GM12891 (cell line): ENCODE data around the gene SURF6.

Source experiments
- DNase-seq: peaks from one replicate; pipeline ENCODE4 v3.0.0; 2011; ENCODE audit warnings: low spot score; ENCODE audit not compliant: insufficient read length
- FAIRE-seq: peaks from 2 replicates; lab custom pipeline; 2011; peaks lifted over from hg19 to GRCh38; lab: Jason Lieb, UNC
- PAX5 ChIP-seq: IDR thresholded peaks from 2 replicates; pipeline ENCODE4 v1.6.1; 2011; ENCODE audit warnings: low read length, moderate library complexity, mild to moderate bottlenecking; ENCODE audit not compliant: insufficient read depth, severe bottlenecking
- POLR2A ChIP-seq: IDR thresholded peaks from 2 replicates; pipeline ENCODE4 v1.6.1; 2011; ENCODE audit warnings: low read depth, low read length, control low read depth
- POLR2AphosphoS5 ChIP-seq: IDR thresholded peaks from 2 replicates; pipeline ENCODE4 v1.6.1; 2011; ENCODE audit warnings: low read depth, low read length, control low read depth
- POU2F2 ChIP-seq: IDR thresholded peaks from 2 replicates; pipeline ENCODE4 v1.6.1; 2011; ENCODE audit warnings: low read depth, mild to moderate bottlenecking, control low read depth, low read length, moderate library complexity
- SPI1 ChIP-seq: IDR thresholded peaks from 2 replicates; pipeline ENCODE4 v1.6.1; 2011; ENCODE audit warnings: low read depth, low read length, control low read depth
- TAF1 ChIP-seq: IDR thresholded peaks from 2 replicates; pipeline ENCODE4 v1.6.1; 2011; ENCODE audit warnings: low read depth, low read length, control low read depth

SURF6 gene

GRCh38 chr9:133367778-133368177, 31.8 kb upstream of the SURF6 start:
- TF ChIP-seq POLR2A = no peak

GRCh38 chr9:133367221-133367620, 31.2 kb upstream of the SURF6 start:
- TF ChIP-seq POLR2A = no peak
- no peak for TF ChIP-seq POLR2AphosphoS5
- no peak for TF ChIP-seq TAF1
- no peak for TF ChIP-seq PAX5
- TF ChIP-seq POU2F2 = no peak
- no peak for TF ChIP-seq SPI1
- FAIRE-seq (no peak), DNase-seq (no peak)

More at GRCh38 chr9:133367778-133368177, 31.8 kb upstream of the SURF6 start:
- DNase-seq = no peak
- no peak for FAIRE-seq

GRCh38 chr9:133366435-133366834, 30.4 kb upstream of the SURF6 start:
- FAIRE-seq (no peak), DNase-seq (no peak)
- no peak for TF ChIP-seq PAX5
- TF ChIP-seq POLR2A = no peak
- TF ChIP-seq POLR2AphosphoS5 = no peak
- TF ChIP-seq TAF1 = no peak
- TF ChIP-seq POU2F2 = no peak
- TF ChIP-seq SPI1 = no peak

- TF ChIP-seq TAF1 (no peak), POLR2AphosphoS5 (peak; percentile 50; the same call in 1 of the 2 replicates)
- no peak for DNase-seq
- no peak for FAIRE-seq
Measured at GRCh38 chr9:133362359-133363044, 26.5 kb upstream of the SURF6 start.

- FAIRE-seq (no peak), DNase-seq (no peak)
- TF ChIP-seq POU2F2 (0 out of 2 replicates have a peak, but pooled peaks have one; percentile 6), POLR2A (peak; percentile 51), SPI1 (no peak)
Measured at GRCh38 chr9:133361507-133362092, 25.6 kb upstream of the SURF6 start.

- TF ChIP-seq POLR2A (no peak; the same call in 1 of the 2 replicates), SPI1 (no peak), TAF1 (no peak), PAX5 (no peak), POLR2AphosphoS5 (no peak), POU2F2 (0 out of 2 replicates have a peak, but pooled peaks have one; percentile 11)
- DNase-seq = no peak
- no peak for FAIRE-seq
Measured at GRCh38 chr9:133360400-133361393, 24.7 kb upstream of the SURF6 start.

GRCh38 chr9:133359399-133360175, 23.6 kb upstream of the SURF6 start:
- DNase-seq (no peak), FAIRE-seq (no peak)
- TF ChIP-seq POLR2AphosphoS5 (0 out of 2 replicates have a peak, but pooled peaks have one; percentile 10), POLR2A (no peak)

- FAIRE-seq (peak; percentile 55), DNase-seq (no peak)
- TF ChIP-seq TAF1 (no peak), PAX5 (no peak), SPI1 (no peak), POLR2AphosphoS5 (no peak), POLR2A (no peak), POU2F2 (no peak)
Measured at GRCh38 chr9:133357656-133358055, 21.7 kb upstream of the SURF6 start.

- TF ChIP-seq POLR2A (no peak; the same call in none of the 2 replicates), PAX5 (peak; percentile 10), TAF1 (peak; percentile 74), SPI1 (no peak), POU2F2 (no peak), POLR2AphosphoS5 (peak; percentile 57; the same call in 1 of the 2 replicates)
- FAIRE-seq (peak; percentile 63), DNase-seq (peak; percentile 95)
Measured at GRCh38 chr9:133356391-133357091, 20.6 kb upstream of the SURF6 start, which contains the start of the genes SURF1 and SURF2. Gene SURF1, minus strand, starts transcription at chr9:133356487. Its CDS starts 34 bp downstream, at chr9:133356453. Gene SURF2, plus strand, starts transcription at chr9:133356550. Its CDS starts 43 bp downstream, at chr9:133356593.
